Esophagus muscularis mucosa (tissue), 4 donors: Measurements from ENCODE around the gene MTERF4. TPM values are rescaled to one million over a fixed set of nuclear protein-coding genes. Genes with fewer than 3 reads are reported as not detected.

Experiments used
- DNase-seq: peaks from one replicate; pipeline ENCODE4 v3.0.0-alpha.2; 2017; ENCODE audit errors: extremely low spot score
- H3K27ac ChIP-seq, 4 donors: fragments of 200-600 bp; sonication (generic); replicated peaks in 1 of 4; 1 replicate in 3 of 4; 2 replicates in 1 of 4; pipeline ENCODE4 v1.5.1; 2016 to 2019; ENCODE audit warnings: mild to moderate bottlenecking in 1 of 4
- H3K27me3 ChIP-seq, 4 donors: fragments of 200-600 bp; sonication (generic); one replicate each; pipeline versions ENCODE4 v1.5.1 to v1.6.0; 2016 to 2019
- H3K36me3 ChIP-seq, 4 donors: fragments of 200-600 bp; sonication (generic); one replicate each; pipeline ENCODE4 v1.5.1; 2016 to 2019
- H3K4me1 ChIP-seq, 4 donors: fragments of 200-600 bp; sonication (generic); one replicate each; pipeline ENCODE4 v1.5.1; 2016 to 2019
- H3K4me3 ChIP-seq, 4 donors: fragments of 200-600 bp; sonication (generic); 1 replicate in 2 of 4; 2 replicates in 2 of 4; pipeline ENCODE4 v1.5.1; 2016 to 2019; ENCODE audit warnings: mild to moderate bottlenecking in 4 of 4, moderate library complexity in 1 of 4
- H3K9me3 ChIP-seq, 4 donors: fragments of 200-600 bp; sonication (generic); 1 replicate in 3 of 4; 2 replicates in 1 of 4; pipeline ENCODE4 v1.5.1; 2016 to 2019
- EP300 ChIP-seq: sonication (generic); formaldehyde crosslinking; IDR thresholded peaks from one replicate; pipeline ENCODE4 v1.6.1; 2017; ENCODE audit warnings: antibody characterized with exemption
- POLR2A ChIP-seq: fragments of 450-650 bp; IDR thresholded peaks from one replicate; pipeline ENCODE4 v1.6.1; 2017; ENCODE audit warnings: antibody characterized with exemption, moderate library complexity, mild to moderate bottlenecking, low read depth
- POLR2AphosphoS5 ChIP-seq, 2 donors: sonication (generic); formaldehyde crosslinking; IDR thresholded peaks; one replicate each; pipeline ENCODE4 v1.6.1; 2017; ENCODE audit warnings: antibody characterized with exemption in 2 of 2
- WGBS: methylation state at CpG from one replicate; pipeline ENCODE4 v1.1.5; 2018; 5-methylcytosine and 5-hydroxymethylcytosine counted together
- intact Hi-C: fragments of 100-400 bp; cut with DNase I; formaldehyde crosslinking; loops from one replicate; pipeline ENCODE4 v1.15.1; 2023
- total RNA-seq, 4 donors: library from RNA; depleted of rRNA; stranded (reverse); fragments of >200 nt; gene quantifications; one replicate each; pipeline versions ENCODE4 v1.1.0 to v1.2.1, GENCODE V29; 2016
- TF ChIP-seq, protein P1 (sequence below), 3 experiments: fragments of 200-600 bp in 2 of 3; fragments of 450-650 bp in 1 of 3; sonication (generic) in 2 of 3; IDR thresholded peaks; one replicate each; pipeline ENCODE4 v1.5.1; 2017 to 2019; ENCODE audit warnings: antibody characterized with exemption in 3 of 3, mild to moderate bottlenecking in 2 of 3, moderate library complexity in 1 of 3

MTERF4 gene
- total RNA-seq, 4 donors from 2014 or later = 19.5 to 26.6 (median 24.5) TPM

DNA sequence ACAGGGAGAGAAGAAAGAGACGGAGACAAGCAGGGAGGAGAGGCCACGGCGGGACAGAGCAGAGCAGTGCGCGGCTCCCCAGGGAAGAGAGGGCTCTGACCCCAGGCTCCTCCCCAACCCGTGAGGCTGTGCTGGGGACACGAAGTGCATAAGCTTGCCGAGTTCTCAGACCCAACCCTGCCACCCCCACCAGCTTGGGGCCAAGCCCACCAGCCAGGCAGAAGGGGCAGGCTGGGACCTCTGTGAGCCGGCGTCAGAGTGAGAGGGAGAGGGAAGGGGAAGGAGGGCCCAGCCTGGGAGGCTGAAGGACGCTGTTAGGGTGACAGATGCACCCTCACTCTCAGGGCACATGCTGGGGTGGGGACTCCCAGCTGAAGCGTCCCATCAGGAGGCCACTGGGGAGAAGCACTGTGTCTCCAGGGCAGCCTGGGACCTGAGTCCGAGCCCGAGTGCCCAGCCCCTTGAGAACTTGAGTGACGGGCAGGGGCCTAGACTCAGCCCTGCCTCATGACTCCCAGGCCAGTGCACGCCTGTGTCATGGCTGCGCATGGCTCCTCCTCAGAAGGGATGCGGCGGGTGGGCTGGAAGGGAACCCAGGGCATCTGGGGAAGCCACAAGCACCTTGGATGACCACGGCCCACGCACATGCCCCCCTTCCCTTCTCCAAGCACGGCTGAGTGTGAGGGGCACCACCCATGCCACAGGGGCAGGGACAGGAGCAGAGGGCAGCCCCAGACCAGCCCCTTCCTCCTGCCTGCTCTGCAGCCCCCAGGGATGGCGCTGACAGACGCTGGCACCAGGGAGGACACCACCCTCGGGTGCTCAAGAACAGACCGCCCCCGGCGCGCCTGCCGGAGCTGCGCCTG lies 31.0 kb downstream of the MTERF4 start:
- Histone ChIP-seq H3K36me3 (peaks cover 6 to 84% (median 70%) of the 10 kb centered on the region in 4 donors), H3K4me1 (no peaks in the 10 kb centered on the region), H3K4me3 (no peak overlapping the region), H3K9me3 (no peaks in the 10 kb centered on the region), H3K27me3 (peaks cover 0 to 23% (median 0%) of the 10 kb centered on the region in 4 donors), H3K27ac (no peak overlapping the region)
- no peak for TF ChIP-seq POLR2AphosphoS5 (IDR thresholded peaks at IDR 0.05)
- no peak for TF ChIP-seq EP300
- no peak for TF ChIP-seq POLR2A
- TF ChIP-seq, protein P1, sequence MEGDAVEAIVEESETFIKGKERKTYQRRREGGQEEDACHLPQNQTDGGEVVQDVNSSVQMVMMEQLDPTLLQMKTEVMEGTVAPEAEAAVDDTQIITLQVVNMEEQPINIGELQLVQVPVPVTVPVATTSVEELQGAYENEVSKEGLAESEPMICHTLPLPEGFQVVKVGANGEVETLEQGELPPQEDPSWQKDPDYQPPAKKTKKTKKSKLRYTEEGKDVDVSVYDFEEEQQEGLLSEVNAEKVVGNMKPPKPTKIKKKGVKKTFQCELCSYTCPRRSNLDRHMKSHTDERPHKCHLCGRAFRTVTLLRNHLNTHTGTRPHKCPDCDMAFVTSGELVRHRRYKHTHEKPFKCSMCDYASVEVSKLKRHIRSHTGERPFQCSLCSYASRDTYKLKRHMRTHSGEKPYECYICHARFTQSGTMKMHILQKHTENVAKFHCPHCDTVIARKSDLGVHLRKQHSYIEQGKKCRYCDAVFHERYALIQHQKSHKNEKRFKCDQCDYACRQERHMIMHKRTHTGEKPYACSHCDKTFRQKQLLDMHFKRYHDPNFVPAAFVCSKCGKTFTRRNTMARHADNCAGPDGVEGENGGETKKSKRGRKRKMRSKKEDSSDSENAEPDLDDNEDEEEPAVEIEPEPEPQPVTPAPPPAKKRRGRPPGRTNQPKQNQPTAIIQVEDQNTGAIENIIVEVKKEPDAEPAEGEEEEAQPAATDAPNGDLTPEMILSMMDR (IDR thresholded peaks at IDR 0.05) = no peak
- 87% methylated on average over 22 of the region's 31 CpGs for WGBS
- no peak for DNase-seq
- intact Hi-C loops = no loop called here

DNA sequence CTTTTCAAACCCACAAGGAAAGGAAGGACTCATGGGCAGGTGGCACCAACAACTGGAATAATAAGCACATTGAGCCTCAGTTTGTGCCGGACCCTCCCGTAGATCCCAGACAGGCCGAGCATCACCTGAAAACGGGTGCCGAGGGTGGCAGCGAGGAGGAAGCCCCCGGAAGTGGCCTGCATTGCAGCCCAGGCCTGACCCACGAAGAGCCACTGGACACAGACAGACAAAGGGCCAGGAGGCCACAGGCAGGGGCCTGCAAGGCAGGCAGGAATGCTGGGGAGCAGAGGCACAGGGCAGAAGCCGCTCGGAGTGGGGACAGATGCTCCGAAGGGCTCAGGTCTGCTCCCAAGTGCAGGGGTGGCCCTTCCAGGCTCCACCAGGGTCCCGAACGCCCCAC lies 31.7 kb downstream of the MTERF4 start:
- TF ChIP-seq, protein P1 (IDR thresholded peaks at IDR 0.05) = no peak
- TF ChIP-seq POLR2AphosphoS5 (IDR thresholded peaks at IDR 0.05) (no peak), POLR2A (no peak), EP300 (no peak)
- Histone ChIP-seq H3K4me3 (no peak overlapping the region), H3K4me1 (no peaks in the 10 kb centered on the region), H3K9me3 (no peaks in the 10 kb centered on the region), H3K27ac (no peak overlapping the region), H3K36me3 (peaks cover 5 to 83% (median 67%) of the 10 kb centered on the region in 4 donors), H3K27me3 (peaks cover 0 to 23% (median 0%) of the 10 kb centered on the region in 4 donors)
- WGBS = 90% methylated on average over 13 of the region's 13 CpGs
- intact Hi-C loops = no loop called here
- DNase-seq = no peak

DNA sequence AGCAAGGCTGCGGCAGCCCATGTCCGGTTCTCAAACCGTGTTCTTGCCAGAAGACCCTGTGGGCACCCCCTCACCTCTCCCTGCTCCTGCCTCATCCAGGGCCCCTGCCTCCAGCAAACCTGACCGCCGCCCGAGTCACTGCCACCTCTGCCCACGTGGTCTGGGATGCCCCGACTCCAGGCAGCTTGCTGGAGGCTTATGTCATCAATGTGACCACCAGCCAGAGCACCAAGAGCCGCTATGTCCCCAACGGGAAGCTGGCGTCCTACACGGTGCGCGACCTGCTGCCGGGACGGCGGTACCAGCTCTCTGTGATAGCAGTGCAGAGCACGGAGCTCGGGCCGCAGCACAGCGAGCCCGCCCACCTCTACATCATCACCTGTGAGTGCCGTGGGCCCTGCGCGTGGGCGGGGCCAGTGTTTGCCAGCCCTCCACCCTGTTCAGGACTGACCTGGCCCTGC lies 32.2 kb downstream of the MTERF4 start:
- H3K36me3 ChIP-seq = peaks cover under 1 to 78% (median 63%) of the 10 kb centered on the region in 4 donors
- H3K27me3 ChIP-seq = peaks cover 0 to 26% (median 0%) of the 10 kb centered on the region in 4 donors
- TF ChIP-seq, protein P1 (IDR thresholded peaks at IDR 0.05) = no peak
- TF ChIP-seq POLR2A (no peak), POLR2AphosphoS5 (IDR thresholded peaks at IDR 0.05) (no peak), EP300 (no peak)
- no peaks in the 10 kb centered on the region for H3K9me3 ChIP-seq
- H3K4me1 ChIP-seq = no peaks in the 10 kb centered on the region
- DNase-seq = no peak
- intact Hi-C loops = no loop called here
- no peak overlapping the region for H3K27ac ChIP-seq
- H3K4me3 ChIP-seq = no peak overlapping the region
- 83% methylated on average over 17 of the region's 26 CpGs for WGBS

DNA sequence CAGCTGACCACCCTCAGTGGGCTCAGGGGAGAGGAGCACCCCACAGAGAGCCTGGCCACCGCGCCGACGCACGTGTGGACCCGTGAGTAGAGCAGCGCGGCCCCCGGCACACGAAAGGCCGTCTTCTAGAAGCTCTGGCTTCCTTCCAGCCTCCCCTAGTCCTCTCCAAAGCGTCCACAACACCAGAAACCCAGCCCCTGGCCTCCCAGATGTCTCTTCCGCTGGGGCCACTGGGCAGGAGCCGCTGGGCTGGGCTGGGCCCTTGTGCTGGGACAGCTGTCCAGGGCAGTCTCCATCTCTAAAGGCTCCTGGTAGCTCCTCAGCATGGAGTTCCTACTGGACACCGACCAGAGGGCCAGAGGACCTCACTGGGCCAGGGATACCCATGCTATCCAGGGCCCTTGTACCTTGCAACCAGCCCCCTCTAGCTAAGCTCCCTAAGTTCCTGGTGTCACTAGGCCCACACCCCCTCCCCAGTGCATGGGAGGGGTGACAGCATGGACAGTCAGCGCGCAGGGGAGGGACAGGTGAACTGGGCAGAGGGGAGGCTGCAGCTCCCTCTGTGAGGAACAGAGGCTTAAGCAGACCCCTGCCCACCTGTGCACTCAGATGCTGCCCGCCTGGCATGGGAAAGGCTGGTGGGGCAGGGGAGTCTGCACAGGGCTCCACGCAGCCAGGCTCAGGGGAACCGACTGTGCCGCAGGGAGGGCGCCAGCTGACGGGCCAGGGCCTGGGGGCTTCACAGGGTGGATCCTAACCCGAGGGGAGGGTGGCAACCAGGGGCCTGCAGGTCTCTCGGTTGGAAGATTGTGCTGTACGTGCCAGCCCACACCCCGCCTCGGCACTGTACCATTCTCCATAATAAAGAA lies 32.9 kb downstream of the MTERF4 start:
- no peak for DNase-seq
- TF ChIP-seq EP300 = no peak
- TF ChIP-seq POLR2AphosphoS5 (IDR thresholded peaks at IDR 0.05) = no peak
- TF ChIP-seq, protein P1 (IDR thresholded peaks at IDR 0.05) = no peak
- Histone ChIP-seq H3K27me3 (peaks cover 0 to 33% (median 0%) of the 10 kb centered on the region in 4 donors), H3K27ac (no peak overlapping the region), H3K4me1 (peaks cover 0 to 3% (median 1%) of the 10 kb centered on the region in 4 donors), H3K9me3 (no peaks in the 10 kb centered on the region), H3K36me3 (peaks cover 0 to 71% (median 56%) of the 10 kb centered on the region in 4 donors), H3K4me3 (no peak overlapping the region)
- 99% methylated on average over 21 of the region's 28 CpGs for WGBS
- intact Hi-C loops = no loop called here
